EH (cell line): ENCODE data around the gene CHD6.
"Not testable (repeated sequence)": the region's sequence is repeated elsewhere in the genome, so short reads cannot be mapped to it uniquely, and the experiment has no call there.

ENCODE experiments used
- DNase-seq: peaks from one replicate; pipeline ENCODE4 v3.0.0-alpha.2; 2015; ENCODE audit warnings: low read depth

CHD6 gene

GRCh38 chr20:41544472-41544871 is 73.7 kb downstream of the CHD6 start:
- no peak for DNase-seq

DNA sequence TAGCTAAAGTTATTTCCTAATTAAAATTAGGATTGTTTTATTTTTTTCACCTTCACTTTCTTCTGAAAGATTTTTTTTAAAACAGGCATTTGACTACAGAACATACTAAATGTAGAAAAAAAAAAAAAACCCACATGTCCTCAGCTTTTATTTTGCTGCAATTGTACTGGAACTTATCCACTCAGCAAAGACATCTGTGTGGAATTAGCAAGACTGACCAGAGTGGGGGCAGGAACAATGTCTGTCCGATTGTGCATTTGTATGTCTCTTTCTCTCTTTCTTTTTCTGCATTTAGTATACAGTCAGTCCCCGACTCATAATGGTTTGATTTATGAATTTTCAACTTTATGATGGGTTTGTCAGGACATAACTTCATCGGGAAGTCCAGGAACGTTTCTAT is 77.3 kb downstream of the CHD6 start:
- DNase-seq: peak; percentile 35

GRCh38 chr20:41540459-41540858 is 77.7 kb downstream of the CHD6 start:
- DNase-seq: no peak

DNA sequence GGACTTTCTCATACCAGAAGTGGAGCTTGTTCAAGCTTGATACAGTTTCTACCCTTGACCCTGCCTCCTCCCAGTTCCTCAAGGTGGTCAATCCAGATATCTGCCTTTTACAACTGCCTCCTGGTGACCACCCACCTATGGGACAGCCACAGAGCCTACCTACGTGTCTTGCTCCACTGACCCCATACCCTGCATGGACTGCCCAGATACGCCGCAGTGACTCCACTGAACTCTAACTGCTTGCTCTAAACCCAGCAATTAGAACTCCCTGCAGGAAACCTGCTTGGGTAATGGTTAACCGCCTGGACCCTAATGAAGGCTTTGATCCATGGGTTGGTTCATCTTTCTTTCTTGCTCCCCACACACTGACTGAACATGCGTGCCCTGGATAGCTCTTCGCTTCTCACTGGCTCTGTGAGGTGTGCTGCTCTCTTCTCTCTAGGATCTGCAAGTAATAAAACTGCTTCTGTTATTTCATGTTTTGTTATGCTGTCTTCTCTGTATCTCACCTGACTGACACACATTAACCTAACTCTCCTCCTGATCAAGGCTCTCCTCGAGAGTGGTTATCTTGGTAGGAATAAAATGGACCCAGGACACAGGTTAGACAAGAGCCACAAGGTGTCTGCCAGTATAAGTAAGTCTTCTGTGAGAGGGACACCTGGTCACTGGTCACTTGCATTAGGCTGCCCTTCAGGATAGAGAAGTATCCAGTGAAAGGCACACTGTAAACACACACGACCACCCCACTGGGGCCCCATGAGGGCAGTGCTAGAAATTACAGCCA is 79.2 kb downstream of the CHD6 start:
- no peak for DNase-seq

DNA sequence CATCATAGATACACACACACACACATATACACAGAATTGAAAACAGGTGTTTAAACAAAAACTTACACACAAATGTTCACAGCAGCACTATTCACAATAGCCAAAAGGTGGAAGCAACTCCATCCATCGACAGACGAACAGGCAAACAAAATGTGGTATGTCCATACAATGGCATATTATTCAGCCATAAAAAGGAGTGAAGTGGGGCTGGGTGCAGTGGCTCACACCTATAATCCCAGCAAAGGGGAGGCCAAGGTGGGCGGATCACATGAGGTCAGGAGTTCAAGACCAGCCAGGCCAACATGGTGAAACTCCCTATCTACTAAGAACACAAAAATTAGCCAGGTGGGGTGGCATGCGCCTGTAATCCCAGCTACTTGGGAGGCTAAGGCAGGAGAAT is 80.3 kb downstream of the CHD6 start:
- no peak for DNase-seq

- DNase-seq: not testable (repeated sequence)
Measured at GRCh38 chr20:41535551-41535950, 82.6 kb downstream of the CHD6 start.

DNA sequence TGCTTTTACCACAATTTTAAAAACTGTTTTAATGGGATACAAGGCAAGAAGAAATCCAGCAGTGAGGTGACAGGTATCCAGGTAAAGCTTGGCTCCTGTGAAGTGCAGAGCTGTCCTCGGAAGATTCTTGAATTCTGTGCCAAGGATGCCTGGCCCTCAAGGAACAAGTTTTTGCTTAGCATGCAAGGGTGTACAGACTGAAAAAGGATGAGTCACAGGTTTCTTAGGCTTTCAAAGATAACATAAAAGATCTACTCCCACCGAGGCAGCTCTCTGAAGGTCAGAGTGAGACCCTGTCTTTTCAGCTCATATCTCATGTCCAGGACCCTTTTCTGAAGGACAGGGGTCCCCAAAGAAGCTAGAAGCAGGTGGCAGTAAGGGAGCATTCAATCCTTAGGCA is 83.3 kb downstream of the CHD6 start:
- peak; percentile 23 for DNase-seq

DNA sequence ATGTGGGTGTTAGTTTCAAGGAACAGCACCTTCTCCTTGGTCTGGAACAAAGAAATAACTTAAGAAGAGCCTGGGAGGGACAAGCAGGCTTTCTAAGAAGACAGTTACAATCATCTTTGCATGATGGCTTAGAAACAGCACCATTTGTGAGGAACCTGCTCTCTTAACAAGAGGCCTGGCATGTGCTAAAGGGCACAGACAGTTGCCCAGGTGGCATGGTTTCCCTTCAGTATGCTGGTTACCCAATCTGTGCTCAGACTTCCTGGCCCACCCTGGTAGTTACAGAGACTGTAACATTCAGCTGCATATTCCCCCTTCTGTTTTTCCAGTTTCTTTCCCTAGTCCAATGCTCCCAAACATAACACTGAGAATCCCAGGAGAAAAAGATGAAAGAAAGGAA is 84.0 kb downstream of the CHD6 start:
- no peak for DNase-seq

DNA sequence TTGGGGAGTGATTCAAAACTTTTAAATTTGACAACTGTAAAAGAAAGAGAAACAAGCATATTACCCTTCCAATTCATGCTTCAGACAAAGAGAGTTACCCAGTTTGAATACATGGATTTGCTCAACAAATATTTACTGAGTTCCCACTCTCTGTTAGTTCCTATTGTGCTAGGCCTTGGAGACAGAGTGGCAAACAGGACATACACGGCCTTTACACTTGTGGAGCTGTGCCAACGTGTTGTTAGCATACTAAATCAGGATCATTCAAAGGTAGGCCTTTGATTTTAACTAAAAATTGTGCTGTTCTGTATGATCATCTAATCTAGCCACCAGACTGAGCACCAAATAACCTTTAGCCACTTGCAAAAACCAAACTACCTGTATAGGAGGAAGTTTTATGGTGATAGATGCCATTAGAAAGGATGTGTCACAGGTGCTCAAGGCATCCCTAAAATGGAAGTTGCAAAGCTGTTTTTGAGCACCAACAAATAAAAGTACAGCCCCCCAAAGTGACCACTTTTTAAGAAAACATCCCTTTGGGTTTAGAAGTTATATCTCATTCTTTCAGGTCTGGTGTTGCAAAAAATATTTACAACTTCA is 84.5 kb downstream of the CHD6 start:
- DNase-seq: no peak

GRCh38 chr20:41532935-41533334 is 85.2 kb downstream of the CHD6 start:
- no peak for DNase-seq

DNA sequence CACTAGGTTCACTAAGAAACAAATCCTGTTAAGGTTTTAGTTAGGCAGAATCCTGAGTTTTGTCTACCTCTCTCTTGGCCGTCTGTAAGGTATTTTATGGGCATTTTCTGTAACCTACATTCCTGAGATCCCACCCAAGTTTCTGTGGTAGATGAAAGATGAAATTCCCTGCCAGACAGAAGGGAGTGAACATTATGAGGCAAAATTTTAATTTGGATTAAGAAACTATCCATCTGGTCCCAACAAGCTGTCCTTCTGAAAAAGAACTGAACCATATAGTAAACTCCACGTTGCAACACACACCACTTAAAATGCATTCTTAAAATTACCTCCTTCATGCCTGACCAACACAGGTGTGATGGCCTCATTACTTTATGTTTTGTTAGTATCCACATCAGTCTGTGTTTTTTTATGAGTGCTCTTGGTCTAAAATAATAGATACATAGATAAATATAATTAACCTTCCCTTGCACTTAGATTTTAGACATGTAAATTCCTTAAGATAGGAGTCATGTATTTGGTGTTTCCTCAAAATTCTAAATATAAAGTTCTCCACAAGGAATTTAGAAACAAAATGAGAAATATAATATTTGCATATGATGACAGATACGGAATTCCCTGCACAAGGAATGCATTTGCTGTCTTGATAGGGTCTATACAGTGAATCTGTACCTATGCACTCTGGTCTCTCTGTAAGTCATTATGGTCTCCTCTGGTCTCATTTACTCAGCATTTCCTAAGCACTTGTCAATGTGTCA is 86.5 kb downstream of the CHD6 start:
- peak; percentile 57 for DNase-seq

DNA sequence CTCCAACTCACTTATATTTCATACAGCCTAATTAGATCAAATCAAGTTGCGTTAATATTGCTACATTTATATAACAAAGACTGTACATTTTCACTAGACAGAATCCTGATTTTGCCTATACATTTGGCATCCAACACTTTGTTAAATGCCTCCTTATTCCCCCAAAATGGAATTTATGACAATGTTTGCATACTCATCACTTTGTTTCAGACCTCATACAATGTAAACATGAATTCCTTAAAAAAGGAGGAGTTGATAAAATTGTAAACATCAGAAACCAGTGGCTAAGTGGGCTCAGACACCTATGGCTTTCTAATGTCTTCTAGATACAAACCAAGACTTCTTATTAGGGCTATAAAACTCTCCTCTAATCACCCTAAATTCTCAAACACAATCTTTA is 87.3 kb downstream of the CHD6 start:
- no peak for DNase-seq

- no peak for DNase-seq
Measured at GRCh38 chr20:41526327-41526726, 91.8 kb downstream of the CHD6 start.

DNA sequence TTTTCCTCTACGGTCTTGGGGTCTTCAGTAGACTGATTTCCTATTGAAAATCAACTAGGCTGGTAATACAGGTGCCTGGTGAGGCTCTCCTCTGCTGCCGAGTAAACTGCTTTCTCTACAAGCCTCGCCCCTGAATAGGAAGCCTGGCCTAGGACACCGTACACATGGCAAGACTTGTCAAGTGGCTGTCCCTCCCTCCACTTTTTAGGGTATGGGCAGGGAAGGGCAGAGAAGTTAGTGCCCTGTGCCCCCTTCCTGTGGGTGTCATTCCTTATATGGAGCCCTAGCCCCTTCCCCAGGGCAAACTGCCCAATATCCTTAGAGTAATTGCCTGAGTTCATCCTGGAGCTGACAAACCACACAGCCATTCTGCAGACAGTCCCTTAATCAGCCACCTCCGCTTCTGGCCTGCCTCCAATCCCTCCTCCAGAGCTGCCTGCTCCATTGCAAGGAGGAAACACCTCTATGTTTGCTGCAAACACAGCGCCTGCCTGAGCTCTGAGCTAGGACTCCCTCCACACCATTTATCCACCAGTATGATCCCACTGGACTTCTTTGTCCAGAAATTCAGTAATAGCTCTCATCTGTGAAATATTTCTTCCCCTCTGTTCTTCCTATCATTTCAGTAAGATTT is 93.1 kb downstream of the CHD6 start:
- peak; percentile 68 for DNase-seq

GRCh38 chr20:41523857-41524256 is 94.3 kb downstream of the CHD6 start:
- no peak for DNase-seq

DNA sequence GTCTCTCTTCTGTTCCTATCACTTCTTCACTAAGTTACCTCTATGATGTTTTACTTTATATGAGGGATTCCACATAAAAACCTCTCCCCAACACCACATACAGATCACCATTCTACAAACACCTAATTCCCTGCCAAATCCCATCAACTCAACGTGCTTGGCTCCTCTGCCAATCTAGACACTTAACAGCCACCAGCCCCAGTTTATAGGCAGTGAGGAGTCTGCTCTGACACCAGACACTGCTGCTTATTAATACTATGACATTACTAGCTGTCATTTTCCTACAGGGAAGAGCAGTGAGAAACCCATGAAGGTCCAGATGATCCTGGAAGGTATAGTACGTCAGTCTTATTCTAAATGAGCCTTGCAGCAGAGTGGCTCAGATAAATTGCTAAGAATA is 104.3 kb downstream of the CHD6 start:
- DNase-seq: no peak

DNA sequence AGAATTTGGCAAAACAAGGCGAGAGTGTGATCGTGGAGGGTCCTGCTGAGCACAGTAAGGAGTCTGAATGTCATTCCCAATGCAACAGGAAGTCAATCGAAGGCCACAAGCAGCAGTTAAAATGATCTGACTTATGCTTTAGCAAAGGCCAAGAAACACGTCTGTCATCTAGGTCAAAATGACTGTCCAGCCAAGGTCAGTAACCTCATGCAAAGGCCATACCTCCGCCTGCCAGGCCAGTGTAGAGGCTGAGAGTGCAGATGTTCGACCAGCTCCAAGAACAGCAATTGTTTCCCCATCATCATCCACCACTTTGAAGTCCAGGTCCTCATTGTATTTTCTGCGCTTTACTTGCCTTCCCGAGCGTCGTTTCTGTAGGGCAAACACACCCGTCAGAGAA is 105.6 kb downstream of the CHD6 start:
- no peak for DNase-seq

DNA sequence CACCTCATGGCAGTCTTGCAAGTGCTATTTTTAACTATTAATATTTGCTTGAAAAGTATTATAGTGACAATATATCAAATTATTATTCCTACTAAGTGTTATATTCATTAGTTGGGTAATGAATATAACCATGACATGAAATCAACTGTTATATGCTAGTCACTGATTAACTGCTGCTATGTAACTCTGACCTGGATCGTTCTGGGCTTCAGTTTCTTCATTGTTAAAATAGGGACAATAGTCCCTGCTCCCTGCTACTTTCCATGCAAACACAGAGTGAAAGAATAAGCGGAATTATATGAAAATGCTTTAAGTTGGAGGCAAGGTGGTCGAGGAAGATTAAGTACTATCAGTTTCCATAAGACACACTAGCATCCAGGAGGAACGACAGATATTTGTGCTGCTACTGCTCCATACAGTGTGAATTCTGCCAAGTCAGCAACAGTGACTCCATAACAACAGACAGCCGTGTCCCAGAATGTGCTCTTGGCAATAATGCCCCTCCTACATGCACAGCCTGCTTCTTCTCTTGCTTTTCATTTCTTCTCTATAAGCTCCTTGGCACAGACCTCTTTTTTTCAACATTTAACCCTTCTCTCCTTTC is 107.2 kb downstream of the CHD6 start:
- no peak for DNase-seq

- DNase-seq: no peak
Measured at GRCh38 chr20:41510224-41510623, 108.0 kb downstream of the CHD6 start.

DNA sequence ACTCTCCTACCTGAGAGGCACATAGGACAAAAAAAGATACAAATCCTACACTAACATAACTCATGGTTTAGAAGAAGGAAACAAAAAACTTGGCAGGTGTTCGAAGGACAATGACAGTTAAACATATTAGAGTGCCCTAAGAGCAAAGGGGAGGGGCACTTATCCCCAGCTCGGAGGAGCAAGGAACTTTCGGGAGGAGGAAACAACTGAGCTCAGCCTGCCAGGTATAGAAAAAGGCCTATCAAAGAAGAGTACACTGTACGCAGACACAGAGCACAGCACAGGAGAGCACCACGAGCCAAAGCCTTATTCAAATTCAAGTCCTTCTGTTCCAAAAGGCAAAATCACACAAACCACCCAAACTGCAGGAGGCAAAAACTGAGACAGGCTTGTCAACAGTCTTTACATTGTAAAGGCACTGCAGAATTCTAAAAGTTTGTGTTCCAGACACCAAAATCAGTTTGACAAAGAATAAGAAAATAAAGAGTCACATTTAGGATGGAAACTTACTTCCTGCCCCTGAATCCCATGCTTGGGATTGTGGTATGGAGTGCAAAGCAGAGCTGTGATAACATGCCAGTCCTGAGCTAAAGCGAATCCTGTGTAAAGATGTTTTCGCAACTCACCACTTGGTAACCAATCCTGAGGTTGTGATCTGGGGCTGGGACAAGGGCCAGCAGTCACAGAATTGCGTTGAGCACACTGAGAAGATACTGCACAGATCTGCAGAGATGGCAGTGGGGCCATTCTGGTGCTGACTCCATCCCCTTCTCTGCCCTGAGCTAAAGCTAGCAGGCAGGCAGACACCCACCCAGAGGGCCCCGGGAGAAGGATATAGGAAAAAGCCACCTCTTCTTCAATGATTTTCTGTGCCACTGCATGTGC is 108.6 kb downstream of the CHD6 start:
- DNase-seq: peak; percentile 67

- DNase-seq: no peak
Measured at GRCh38 chr20:41508335-41508734, 109.8 kb downstream of the CHD6 start.
